SK-N-MC (cell line): ENCODE results near the gene BTG2.
"Not testable (repeated sequence)": the region's sequence is repeated elsewhere in the genome, so short reads cannot be mapped to it uniquely, and the experiment has no call there.

ENCODE experiments used
- EZH2 ChIP-seq: fragments of 200-600 bp; sonication (generic); IDR thresholded peaks from one replicate; pipeline ENCODE4 v1.6.1; 2017; ENCODE audit warnings: antibody characterized with exemption
- FOXP2 ChIP-seq: optimal IDR thresholded peaks from 2 replicates; pipeline ENCODE3; 2011; ENCODE audit warnings: mild to moderate bottlenecking, moderate library complexity; ENCODE audit not compliant: insufficient read depth; ENCODE audit errors: extremely low read length, control extremely low read depth
- POLR2AphosphoS5 ChIP-seq: IDR thresholded peaks from 2 replicates; pipeline ENCODE4 v1.6.1; 2012; ENCODE audit warnings: mild to moderate bottlenecking, low read depth, low read length, borderline replicate concordance

GRCh38 chr1:203299719-203300429 is 5.4 kb upstream of the BTG2 start:
- not testable (repeated sequence) for TF ChIP-seq POLR2AphosphoS5, EZH2, FOXP2
